Stimulated activated CD8-positive, alpha-beta memory T cell treated with anti-CD3 and anti-CD28 coated beads, Interleukin-4, amount 100 ng/mL, for 24 hours (primary cell): ENCODE measurements around the gene TRAPPC11.
"Not testable (repeated sequence)": the region's sequence is repeated elsewhere in the genome, so short reads cannot be mapped to it uniquely, and the experiment has no call there.

Experiments
- DNase-seq: peaks from one replicate; pipeline ENCODE4 v3.0.0-alpha.2; 2020; ENCODE audit warnings: low read depth

The TRAPPC11 gene

DNA sequence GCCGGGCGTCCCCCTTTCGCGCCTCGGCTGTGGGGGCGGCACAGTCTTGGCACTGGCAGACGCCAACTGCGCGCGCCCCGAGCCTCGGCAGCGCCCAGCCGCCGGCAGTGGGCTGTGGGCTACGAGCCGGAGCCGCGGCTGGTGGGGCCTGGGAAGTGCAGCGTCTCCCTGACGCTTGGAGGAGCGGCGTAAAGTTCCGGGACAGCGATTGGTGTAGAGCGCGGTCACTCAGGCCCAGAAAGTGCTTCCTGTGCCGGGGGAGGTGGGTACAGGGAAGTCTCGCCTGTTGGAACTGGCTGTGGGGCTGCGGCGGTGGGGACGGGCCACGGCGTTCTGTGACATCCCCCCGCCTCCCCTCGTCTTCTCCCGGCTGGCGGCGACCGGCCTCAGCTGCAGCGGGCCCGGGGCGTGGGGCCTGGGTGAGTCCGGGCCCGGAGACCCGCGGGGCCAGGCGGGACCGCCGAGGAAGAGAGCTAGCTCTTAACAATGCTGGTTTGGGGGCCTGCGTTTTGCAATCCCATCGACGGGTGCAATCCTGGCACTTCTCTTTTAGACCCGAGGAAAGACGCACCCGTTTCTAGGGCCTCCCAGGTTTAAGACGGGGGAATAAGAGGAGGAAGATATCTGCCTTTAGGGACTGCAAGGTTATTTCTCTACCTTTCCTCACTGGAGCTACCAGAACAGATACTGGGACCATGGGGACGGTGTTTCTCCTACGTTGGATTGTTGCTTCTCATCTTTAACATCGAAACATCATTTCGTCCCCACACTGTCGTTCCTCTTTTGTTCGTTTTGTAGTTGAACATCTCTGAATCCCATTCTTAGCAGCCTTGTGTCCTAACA, at the start of gene TRAPPC11, which contains the start of gene RWDD4:
TSS of gene TRAPPC11 (plus strand) at position 265 of the 843 bp plus-strand sequence. CDS start 4,575 bp downstream, outside the sequence.
TSS of gene RWDD4 (minus strand) at position 157 of the 843 bp plus-strand sequence. CDS start 233 bp downstream, outside the sequence.
- peak; percentile 95 for DNase-seq

DNA sequence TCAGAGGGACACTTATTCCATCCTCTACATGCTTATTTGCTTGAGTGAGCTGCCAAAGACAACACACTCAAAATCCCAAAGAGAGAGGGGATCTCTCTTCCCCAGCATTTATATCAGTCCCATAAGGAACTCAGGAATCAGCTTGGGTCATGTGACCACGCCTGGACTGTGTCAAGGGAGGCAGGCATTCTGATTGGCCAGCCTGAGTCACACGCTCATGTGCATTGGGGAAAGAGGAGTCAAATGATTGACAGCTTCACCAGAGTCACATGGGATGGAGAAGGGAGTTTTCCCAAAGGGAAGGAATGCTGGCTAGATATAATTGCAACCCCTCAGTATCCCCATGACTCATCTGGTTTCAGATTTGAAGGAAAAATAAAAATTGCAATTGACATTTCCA, 49.1 kb upstream of the TRAPPC11 start:
- no peak for DNase-seq

DNA sequence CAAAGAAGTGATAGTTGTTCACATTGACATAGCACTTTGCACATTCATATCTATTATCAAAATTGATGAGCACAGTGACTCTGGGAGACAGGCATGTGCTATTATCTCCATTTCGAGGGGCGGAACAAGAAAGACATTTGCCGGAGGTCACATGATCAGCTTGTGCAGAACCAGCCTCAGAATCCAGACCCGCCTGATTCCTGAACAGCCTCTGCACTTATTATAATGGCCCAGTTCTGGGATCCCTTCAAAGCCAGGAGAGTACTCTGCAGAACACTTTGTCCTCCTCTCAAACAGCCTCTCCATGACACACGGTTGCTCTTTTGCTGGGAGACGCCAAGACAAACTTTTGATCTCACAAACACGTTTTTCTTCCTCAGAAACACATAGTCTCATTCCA, 48.5 kb upstream of the TRAPPC11 start:
- no peak for DNase-seq

DNA sequence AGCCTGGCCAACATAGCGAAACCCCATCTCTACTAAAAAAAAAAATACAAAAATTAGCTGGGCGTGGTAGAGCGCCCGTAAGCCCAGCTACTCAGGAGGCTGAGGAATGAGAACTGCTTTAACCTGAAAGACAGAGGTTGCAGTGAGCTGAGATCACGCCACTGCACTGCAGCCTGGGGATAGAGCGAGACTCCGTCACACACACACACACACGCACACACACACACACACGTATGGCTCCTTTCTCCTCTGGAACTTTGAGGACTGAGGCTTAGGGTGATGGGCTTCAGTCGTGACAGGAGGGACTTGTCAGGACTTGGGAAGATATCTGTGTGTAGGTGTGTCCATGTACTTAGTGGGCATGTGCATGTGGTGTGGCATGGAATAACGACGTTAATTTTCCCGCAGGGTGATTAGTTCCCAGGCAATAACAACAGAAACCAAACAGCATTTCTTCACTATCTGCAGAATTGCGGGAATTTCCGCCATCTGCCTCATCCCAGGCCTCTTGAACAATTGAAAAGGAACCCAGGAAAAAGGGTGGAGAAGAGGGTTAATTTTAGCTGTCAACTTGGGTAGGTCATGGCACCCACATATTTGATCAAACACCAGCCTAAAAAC, 47.8 kb upstream of the TRAPPC11 start:
- no peak for DNase-seq

DNA sequence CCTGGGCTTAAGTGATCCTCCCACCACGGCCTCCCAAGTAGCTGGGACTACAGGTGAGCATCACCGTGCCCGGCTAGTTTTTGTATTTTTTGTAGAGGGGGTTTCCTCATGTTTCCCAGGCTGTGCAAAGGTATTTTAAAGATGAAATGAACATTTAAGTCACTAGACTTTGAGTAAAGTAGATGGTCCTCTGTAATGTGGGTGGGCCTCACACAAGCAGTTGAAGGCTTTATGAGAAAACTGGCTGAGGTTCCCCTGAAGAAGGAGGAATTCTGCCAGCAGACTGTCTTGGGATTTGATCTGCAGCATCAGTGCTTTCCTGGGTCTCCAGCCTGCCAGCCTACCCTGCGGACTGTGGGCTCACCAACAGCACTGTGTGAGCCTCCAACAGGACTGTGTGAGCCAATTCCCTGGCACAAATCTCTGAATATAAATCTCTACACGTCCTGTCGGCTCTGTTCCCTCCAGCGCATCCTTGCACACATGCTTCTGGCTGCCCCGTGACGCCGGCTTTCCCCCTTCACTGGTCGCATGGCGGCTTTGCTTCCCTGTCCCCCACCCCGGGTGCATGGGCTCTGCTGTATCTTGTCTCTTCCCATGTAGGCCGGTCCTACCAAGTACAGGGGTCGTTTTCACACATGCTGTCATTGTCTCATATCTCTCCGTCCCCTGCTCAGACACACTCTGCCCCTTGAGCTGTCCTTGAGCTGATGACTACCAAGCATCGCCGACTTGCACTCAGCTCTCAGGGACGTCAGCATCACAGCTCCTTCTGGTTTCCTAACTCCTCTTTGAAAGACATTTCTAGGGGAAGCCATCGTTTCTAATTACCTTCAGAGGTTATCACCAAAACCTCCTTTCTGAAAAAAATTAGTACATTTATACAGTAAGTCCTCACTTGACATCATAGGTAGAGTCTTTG, 46.5 kb upstream of the TRAPPC11 start:
- no peak for DNase-seq

DNA sequence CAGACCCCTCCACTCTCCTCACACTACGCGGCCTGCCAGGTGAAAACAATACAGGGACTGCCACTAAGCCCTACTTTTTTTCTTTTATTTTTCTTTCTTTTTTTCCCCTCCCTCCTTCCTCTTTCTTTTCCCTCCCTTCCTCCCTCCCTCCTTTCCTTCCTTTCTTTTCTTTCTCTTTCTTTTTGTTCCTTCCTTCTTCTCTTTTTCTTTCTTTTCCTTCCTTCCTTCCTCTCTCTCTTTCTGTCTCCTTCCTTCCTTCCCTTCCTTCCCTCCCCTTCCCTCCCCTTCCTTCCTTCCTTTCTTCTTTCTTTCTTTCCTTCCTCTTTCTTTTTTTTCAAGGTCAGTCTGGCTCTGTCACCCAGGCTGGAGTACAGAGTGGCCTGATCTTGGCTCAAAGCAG, 42.0 kb upstream of the TRAPPC11 start:
- DNase-seq = no peak

DNA sequence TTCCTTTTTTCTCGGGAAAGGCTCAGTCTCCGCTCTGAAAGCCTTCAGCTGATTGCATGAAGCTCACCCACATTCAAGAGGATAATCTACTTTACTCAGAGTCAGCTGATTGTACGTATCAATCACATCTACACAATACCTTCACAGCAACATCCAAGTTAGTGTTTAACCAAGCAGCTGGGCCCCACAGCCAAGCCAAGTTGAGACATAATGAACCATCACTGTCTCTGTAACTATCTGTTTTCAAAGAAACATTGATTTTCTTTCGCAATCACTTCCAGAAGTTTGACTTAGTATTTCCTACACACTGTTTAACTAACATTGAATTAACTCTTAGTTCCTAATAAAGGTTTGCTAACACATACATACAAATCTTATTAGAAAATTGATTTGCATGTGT, 40.4 kb upstream of the TRAPPC11 start:
- no peak for DNase-seq

DNA sequence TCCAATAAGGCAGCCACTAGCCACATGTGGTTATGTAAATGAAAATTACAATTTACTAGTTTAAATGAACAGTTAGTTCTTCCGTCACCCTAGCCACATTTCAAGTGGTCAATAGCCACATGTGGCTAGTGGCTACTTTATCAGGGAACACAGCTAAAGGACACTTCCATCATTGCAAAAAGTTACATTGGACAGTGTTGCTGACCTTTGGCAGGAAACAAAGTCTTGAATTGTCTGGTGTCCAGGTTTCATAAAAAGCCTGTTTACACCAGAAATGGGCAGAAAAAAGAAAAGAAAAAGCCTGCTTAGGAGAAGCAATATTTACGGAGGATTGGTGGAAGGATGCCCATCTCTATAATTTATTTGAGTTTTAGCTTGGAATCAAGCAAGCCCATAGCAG, 38.7 kb upstream of the TRAPPC11 start:
- no peak for DNase-seq

DNA sequence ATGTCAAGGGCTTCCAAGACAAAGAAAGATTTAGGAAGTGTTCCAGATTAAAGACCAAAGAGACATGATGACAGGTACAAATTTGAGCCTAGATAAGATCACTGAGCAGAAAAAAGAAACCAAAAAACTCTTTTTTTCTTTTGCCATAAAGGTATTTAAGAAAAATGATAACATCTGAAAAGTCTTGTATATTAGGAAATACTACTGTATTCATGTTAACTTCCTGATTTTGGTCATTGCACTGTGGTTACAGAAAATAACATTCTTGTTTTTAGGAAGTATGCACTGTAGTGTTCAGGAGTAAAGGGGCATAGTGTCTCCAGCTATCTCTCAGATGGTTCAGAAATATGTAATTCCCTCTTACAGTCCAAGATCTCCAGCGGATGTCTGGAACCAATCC, 37.2 kb upstream of the TRAPPC11 start:
- no peak for DNase-seq

DNA sequence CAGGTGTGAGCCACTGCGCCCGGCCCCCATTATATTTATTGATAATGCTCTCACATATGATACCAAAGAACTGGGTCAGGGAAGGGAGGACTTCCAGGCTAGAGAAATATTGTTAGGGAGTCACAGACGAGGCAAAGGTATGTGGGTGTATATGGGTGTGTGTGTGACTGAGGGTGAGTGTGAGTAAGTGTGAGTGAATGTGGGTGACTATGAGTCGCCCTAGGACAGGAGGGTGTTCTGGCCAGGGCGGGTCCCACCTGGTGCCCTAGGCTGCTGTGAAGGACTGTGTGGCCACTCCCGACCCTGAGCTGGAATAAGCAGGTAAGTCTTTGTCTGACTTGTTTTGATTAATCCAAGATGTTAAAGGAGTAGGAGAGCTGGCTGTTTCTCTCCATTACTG, 34.5 kb upstream of the TRAPPC11 start:
- no peak for DNase-seq

DNA sequence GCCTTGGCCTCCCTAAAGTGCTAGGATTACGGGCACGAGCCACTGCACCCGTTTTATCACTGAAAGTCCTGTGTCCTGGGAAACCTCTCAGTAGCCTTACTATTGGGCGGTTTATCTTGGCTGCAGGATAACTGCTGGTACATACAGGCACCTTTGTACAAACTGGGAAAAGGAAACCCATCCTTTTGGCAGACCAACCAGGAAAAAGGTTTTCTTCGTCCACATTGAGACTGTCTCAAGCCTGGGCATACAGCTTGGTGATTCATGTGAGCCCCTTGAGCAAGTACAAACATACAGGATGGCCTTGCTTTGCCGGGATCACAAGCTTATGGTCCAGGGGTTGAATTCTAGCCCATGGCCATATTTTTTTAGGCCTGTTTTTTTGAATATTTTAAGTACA, 32.9 kb upstream of the TRAPPC11 start:
- DNase-seq = no peak

DNA sequence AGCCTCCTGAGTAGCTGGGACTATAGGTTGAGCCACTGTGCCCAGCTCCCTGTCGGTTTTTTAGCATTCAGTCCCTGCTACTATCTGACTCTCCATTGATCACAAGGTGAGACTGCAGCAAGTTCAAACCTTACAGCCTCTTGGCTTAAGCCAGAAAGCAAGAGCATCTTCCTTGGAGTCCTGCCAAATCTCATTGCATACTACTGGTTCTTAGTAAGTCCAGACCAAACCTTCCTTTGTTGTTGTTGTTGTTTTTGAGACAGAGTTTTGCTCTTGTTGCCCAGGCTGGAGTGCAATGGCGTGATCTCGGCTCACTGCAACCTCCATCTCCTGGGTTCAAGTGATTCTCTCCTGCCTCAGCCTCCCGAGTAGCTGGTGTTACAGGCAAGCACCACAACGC, 31.8 kb upstream of the TRAPPC11 start:
- not testable (repeated sequence) for DNase-seq

DNA sequence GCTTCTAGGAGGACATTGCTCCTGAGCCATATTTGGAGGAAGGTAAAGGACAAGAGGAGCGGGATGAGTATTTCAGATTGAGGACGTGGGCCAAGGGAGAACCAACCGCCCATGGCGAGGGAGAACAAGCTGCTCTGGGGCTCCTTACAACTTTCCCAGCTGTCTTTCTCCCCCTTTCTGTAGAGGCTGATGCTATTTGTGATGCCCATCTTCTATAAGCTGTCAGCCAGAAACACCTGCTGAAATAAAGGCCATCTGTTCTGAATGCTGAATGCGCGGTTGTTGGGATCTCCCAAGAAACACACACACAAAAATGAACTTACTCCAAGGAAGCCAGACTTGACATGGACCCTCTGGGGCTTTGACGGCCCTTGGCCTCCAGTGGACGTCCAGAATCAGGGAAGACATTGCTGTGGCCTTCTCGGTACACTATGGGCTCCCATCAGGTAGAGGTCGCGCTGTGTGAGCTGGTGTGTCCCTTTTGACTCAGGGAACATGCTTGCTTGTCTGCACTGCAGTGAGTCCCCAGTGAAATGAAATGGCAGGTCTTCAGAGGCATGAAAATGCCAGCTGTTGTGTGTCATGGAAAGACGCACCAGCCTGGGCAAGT, 31.0 kb upstream of the TRAPPC11 start:
- DNase-seq = no peak

DNA sequence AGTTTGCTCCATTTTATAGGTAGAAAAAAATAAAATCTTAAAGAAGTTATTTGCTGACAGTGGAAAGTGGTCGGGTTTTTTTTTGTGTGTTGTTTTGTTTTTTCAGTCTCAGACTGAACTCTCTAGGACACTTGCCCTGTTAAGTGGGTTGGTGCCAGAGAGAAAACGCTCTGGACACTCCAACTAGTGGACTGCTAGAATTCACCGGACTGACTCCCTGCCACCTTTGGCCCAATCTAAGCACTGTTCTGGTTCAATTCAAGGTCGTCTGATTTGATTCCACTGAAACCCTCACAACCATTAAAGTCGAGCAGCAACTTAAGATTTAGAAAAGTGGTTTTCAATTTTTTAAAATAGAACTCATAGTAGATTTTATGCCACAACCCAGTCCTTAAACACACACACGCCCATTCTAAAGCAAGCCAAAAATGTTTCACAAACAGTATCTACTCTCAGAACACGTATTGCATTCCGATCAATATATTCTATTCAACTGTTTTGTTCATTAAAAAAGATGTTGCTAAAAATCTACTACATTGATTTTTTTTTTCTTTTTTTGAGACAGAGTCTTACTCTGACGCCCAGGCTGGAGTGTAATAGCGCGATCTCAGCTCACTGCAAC, 27.4 kb upstream of the TRAPPC11 start:
- DNase-seq = no peak

DNA sequence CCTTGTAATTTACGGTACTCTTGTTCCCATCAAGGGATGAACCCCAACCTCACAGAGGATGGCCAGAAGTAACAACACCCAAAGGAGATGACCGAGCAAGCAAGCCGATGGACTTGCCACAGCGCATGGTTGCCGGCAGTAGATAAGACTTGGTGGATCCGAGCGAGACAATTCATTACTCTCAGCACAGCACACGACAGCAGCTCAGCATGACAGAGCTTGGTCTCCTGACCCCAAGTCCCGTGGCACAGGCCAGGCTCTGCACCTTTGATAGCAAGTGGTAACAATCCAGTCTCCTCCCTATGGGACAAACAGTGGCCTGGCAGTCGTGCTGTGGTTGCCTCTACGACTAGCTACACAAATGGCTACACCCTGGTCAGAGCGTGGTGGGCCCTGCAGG, 26.4 kb upstream of the TRAPPC11 start:
- DNase-seq = no peak

DNA sequence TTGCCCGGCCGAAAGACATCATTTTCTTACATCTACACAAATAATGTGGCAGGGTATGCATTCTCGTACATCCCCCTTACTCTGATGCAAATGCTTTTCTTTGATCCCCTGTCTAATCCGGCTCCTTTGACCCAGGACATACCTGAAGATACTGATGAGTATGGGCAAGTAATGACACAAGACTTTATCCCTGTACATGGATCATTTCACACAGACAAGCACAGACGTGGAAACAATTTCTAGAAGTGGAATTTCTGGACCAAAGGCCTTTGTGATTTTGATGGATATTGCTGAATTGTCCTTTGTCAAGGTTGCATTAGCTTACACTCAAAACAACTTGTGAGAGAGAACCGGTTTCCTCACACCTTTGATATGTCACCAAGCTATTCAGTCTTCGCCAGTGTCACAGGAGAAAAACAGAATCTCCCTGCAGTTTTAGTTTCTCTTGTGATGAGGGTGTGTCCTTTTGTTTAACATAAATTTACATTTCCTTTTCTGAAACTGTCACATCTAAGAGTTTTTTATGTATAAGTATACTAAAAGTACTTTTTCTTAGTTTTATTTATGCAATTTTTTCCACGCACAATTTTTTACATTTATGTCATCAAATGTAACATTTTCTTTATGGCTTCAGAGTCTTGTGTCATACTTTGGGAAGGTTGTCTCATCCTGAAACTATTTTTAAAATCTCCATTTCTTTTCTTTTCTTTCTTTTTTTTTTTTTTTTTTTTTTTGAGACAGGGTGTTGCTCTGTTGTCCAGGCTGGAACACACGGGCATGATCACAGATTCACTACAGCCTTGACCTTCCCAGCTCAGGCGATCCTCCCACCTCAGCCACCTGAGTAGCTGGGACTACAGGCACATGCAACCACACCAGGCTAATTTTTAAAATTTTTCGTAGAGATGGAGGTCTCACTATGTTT, 25.4 kb upstream of the TRAPPC11 start:
- DNase-seq = no peak

DNA sequence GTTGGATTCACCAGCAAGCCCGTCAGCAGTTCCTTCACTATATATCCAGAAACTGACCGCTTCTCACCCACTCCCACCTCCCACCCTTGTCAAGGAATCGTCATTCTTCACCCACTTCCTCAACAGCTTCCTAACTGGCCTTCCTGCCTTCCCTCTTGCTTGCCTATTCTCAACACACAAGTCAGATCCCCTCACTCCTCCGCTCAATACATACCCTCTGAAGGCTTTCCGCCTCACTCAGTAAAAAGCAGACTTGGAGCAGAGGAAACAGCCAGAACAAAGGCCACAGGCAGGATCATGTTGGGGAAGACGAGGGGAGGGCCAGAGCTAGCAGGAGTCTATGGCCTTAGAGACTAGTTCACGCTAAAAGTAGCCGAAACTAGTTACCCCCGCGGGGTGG, 23.8 kb upstream of the TRAPPC11 start:
- no peak for DNase-seq

DNA sequence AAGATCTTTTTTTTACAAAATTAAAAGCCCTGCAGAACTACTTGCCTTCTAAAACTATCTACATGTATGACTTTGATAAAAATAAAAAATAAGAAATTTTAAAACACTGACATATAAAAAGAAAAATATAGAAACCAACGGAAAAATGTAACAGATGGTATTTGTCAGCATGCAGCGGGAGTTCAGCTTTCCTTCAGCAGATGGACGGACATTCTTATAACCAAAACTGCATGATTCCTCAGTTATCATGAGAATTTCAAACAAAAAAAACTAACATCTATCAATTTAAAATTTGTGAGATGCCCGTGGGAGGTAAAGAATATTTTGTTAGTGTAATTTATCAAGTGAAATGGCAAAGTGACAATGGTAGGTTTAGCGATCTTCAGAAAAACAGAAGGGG, 23.4 kb upstream of the TRAPPC11 start:
- DNase-seq = no peak

DNA sequence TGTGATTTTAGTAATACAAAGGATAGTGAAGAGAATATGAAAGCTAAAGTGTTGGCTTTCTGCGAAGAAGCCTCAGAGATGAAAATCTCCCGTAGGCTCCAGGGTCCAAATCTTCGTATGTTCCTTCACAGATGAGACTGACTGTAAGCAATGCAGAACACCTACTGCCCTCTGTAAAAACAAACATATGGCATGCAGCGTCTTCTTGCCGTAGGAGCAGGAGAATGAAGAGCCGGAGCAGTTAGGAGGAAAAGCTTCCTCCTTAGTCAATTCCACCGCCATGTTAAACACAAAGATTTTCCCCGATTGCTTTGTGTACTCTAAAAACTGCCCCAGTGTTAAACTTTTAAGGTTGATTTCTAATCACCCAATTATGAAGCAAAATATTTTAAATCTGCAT, 22.6 kb upstream of the TRAPPC11 start:
- no peak for DNase-seq

DNA sequence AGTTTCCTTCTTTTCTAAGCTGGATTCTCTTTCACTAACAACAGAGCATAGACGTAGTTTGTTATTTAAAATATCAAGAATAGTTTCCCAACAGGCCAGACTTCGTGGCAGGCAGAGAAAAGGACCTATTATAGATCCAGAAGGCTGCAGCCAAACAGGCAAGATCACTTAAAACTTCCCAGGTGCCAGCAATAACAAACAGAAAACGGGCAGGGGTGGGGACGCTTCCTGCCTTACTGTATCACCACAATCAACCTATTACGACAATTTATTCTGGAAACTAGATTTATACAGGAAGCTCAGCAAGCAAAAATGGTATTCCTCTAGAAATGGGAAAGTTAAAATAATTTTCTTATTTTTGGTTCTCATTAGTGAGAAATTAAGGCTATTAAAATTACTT, 22.2 kb upstream of the TRAPPC11 start:
- DNase-seq = no peak
